DOHH2 (cell line): Measurements from ENCODE around the gene SLC44A5.

Experiments
- H3F3A ChIP-seq: fragments of 200-600 bp; sonication (generic), shearing (Covaris generic); 2 replicates; pipeline ENCODE4 v1.6.0; 2016; ENCODE audit warnings: antibody characterized with exemption, mild to moderate bottlenecking; ENCODE audit not compliant: control insufficient read depth, insufficient read depth
- H3K27ac ChIP-seq: fragments of 200-600 bp; sonication (generic); 2 replicates; pipeline ENCODE4 v1.5.1; 2014; ENCODE audit warnings: low read depth, mild to moderate bottlenecking, low read length, moderate library complexity
- H3K27me3 ChIP-seq: fragments of 200-600 bp; sonication (generic); 2 replicates; pipeline ENCODE4 v1.6.1; 2014; ENCODE audit warnings: mild to moderate bottlenecking, low read length, mixed read lengths; ENCODE audit not compliant: control insufficient read depth
- H3K36me3 ChIP-seq: fragments of 200-600 bp; sonication (generic); 2 replicates; pipeline ENCODE4 v1.6.1; 2014; ENCODE audit warnings: mild to moderate bottlenecking, low read length, moderate library complexity, mixed read lengths; ENCODE audit not compliant: control insufficient read depth
- H3K4me1 ChIP-seq: fragments of 200-600 bp; sonication (generic); 2 replicates; pipeline ENCODE4 v1.6.1; 2014; ENCODE audit warnings: mild to moderate bottlenecking, low read length, mixed read lengths; ENCODE audit not compliant: control insufficient read depth
- H3K4me2 ChIP-seq: fragments of 200-600 bp; sonication (generic); 2 replicates; pipeline ENCODE4 v1.6.0; 2014; ENCODE audit warnings: mild to moderate bottlenecking, low read length, moderate library complexity
- H3K4me3 ChIP-seq: fragments of 200-600 bp; sonication (generic); 2 replicates; pipeline ENCODE4 v1.5.1; 2014; ENCODE audit warnings: mild to moderate bottlenecking, low read length, mixed read lengths
- H3K79me2 ChIP-seq: fragments of 200-600 bp; sonication (generic); 2 replicates; pipeline ENCODE4 v1.6.1; 2014; ENCODE audit warnings: mild to moderate bottlenecking, low read length, mixed read lengths; ENCODE audit not compliant: control insufficient read depth
- H3K9me2 ChIP-seq: fragments of 200-600 bp; sonication (generic); replicated peaks from 2 replicates; pipeline ENCODE4 v1.6.1; 2014; ENCODE audit warnings: mild to moderate bottlenecking, low read length, mixed read lengths; ENCODE audit not compliant: control insufficient read depth
- H3K9me3 ChIP-seq: fragments of 200-600 bp; sonication (generic); 2 replicates; pipeline ENCODE4 v1.6.1; 2014; ENCODE audit warnings: antibody characterized with exemption, low read length, mixed read lengths; ENCODE audit not compliant: control insufficient read depth, insufficient read depth
- H4K20me1 ChIP-seq: fragments of 200-600 bp; sonication (generic); 2 replicates; pipeline ENCODE4 v1.6.0; 2014; ENCODE audit warnings: low read depth, mild to moderate bottlenecking, antibody characterized with exemption, low read length, moderate library complexity; ENCODE audit not compliant: control insufficient read depth, insufficient read depth
- EZH2phosphoT487 ChIP-seq: fragments of 200-600 bp; sonication (generic); IDR thresholded peaks from 2 replicates; pipeline ENCODE4 v1.6.1; 2017; ENCODE audit warnings: borderline replicate concordance, mild to moderate bottlenecking, antibody characterized with exemption, low read length, moderate library complexity, mixed read lengths
- TF ChIP-seq, protein P1 (sequence below): fragments of 200-600 bp; sonication (generic); IDR thresholded peaks from one replicate; pipeline ENCODE4 v1.5.1; 2014; ENCODE audit warnings: antibody characterized with exemption, mild to moderate bottlenecking, low read depth, low read length; ENCODE audit not compliant: poor library complexity, severe bottlenecking

SLC44A5 gene

DNA sequence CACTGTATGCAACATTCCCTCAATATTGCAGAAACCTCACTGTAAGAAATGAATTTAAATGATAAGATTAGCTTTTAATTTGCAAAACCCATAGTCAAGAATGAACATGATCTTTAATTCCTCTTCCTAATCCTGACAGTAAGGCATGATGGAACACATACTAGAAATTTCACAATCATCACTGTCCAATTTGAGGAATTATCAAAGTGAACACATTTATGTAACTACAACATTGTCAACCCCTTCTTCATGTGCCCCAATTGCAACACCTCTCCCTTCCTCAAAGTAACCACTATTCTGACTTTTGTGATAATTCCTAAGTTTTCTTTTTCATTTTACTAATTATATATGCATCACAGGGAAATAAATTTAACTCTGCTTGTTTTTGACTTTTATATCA lies 373.6 kb downstream of the SLC44A5 start:
- H3F3A ChIP-seq: no peaks in the 10 kb centered on the region
- 0 out of 2 replicates have a peak, but pooled peaks cover 3% of the 10 kb centered on the region for H3K4me1 ChIP-seq
- H3K9me3 ChIP-seq: no peaks in the 10 kb centered on the region
- H3K9me2 ChIP-seq: no peaks in the 10 kb centered on the region
- H3K4me3 ChIP-seq: no peak overlapping the region
- H4K20me1 ChIP-seq: no peaks in the 10 kb centered on the region
- no peak for TF ChIP-seq EZH2phosphoT487
- TF ChIP-seq, protein P1, sequence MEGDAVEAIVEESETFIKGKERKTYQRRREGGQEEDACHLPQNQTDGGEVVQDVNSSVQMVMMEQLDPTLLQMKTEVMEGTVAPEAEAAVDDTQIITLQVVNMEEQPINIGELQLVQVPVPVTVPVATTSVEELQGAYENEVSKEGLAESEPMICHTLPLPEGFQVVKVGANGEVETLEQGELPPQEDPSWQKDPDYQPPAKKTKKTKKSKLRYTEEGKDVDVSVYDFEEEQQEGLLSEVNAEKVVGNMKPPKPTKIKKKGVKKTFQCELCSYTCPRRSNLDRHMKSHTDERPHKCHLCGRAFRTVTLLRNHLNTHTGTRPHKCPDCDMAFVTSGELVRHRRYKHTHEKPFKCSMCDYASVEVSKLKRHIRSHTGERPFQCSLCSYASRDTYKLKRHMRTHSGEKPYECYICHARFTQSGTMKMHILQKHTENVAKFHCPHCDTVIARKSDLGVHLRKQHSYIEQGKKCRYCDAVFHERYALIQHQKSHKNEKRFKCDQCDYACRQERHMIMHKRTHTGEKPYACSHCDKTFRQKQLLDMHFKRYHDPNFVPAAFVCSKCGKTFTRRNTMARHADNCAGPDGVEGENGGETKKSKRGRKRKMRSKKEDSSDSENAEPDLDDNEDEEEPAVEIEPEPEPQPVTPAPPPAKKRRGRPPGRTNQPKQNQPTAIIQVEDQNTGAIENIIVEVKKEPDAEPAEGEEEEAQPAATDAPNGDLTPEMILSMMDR: no peak
- no peaks in the 10 kb centered on the region for H3K79me2 ChIP-seq
- peaks cover 4% of the 10 kb centered on the region; the same call in 1 of the 2 replicates for H3K27me3 ChIP-seq
- H3K4me2 ChIP-seq: no peak overlapping the region
- no peaks in the 10 kb centered on the region for H3K36me3 ChIP-seq
- no peak overlapping the region for H3K27ac ChIP-seq

DNA sequence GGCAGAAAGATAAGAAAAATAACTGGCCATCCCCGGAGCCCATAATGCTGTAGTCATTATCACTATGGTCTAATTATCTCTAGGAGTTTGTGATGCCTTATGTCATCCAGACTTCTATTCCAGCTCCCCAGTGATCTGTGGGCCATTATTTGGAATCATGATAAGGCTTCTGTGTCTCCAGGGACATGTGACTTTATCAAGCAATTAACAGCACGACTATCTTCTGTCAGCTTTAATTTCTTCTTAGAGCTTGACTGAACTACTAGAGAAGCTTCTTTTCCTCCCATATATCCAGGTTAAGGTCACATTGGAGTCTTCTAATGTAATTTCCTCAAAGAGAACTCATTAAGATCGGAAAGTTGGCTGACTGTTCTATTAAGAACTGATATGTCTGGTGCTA lies 376.4 kb downstream of the SLC44A5 start:
- Histone ChIP-seq H3K9me3 (no peaks in the 10 kb centered on the region), H3K4me3 (no peak overlapping the region), H3K4me2 (no peak overlapping the region), H3K27ac (no peak overlapping the region), H3K79me2 (no peaks in the 10 kb centered on the region), H3F3A (no peaks in the 10 kb centered on the region), H4K20me1 (no peaks in the 10 kb centered on the region), H3K9me2 (no peaks in the 10 kb centered on the region), H3K36me3 (no peaks in the 10 kb centered on the region), H3K27me3 (peaks cover 8% of the 10 kb centered on the region; the same call in 1 of the 2 replicates), H3K4me1 (0 out of 2 replicates have a peak, but pooled peaks cover 3% of the 10 kb centered on the region)
- TF ChIP-seq EZH2phosphoT487: no peak
- TF ChIP-seq, protein P1: no peak

- no peaks in the 10 kb centered on the region for H3F3A ChIP-seq
- H3K9me2 ChIP-seq: no peaks in the 10 kb centered on the region
- H3K79me2 ChIP-seq: no peaks in the 10 kb centered on the region
- H3K9me3 ChIP-seq: no peaks in the 10 kb centered on the region
- TF ChIP-seq, protein P1: peak; percentile 69
- no peak for TF ChIP-seq EZH2phosphoT487
- no peaks in the 10 kb centered on the region for H3K36me3 ChIP-seq
- H4K20me1 ChIP-seq: no peaks in the 10 kb centered on the region
- H3K4me2 ChIP-seq: no peak overlapping the region; the same call in 1 of the 2 replicates
- peaks cover 8% of the 10 kb centered on the region; the same call in 1 of the 2 replicates for H3K27me3 ChIP-seq
- H3K4me3 ChIP-seq: no peak overlapping the region
- no peak overlapping the region for H3K27ac ChIP-seq
- 0 out of 2 replicates have a peak, but pooled peaks cover 3% of the 10 kb centered on the region for H3K4me1 ChIP-seq
Observed at GRCh38 chr1:75233302-75233929, 377.5 kb downstream of the SLC44A5 start.
